ENCODE results near the gene MARS1.

The MARS1 gene

GRCh38 chr12:57549909-57550640, 62.2 kb downstream of the MARS1 start, which contains the start of gene KIF5A:
KIF5A (plus strand) TSS chr12:57550044; CDS start chr12:57550272, 228 bp downstream.
- H3K4me3 ChIP-seq (ENCODE audit: low read length) = peak within 1 kb of the TSS; percentile 16
- TF ChIP-seq CTCF (IDR thresholded peaks at IDR 0.05; ENCODE audit: insufficient read depth, low read depth, low read length, missing control alignments) = no peak
- DNase-seq (ENCODE audit: low read depth) = no peak

GRCh38 chr12:57550641-57551549, 63.0 kb downstream of the MARS1 start:
- no peak for TF ChIP-seq CTCF (IDR thresholded peaks at IDR 0.05; ENCODE audit: insufficient read depth, low read depth, low read length, missing control alignments)
- H3K4me3 ChIP-seq (ENCODE audit: low read length) = no peak overlapping the region
- no peak for DNase-seq (ENCODE audit: low read depth)

DNA sequence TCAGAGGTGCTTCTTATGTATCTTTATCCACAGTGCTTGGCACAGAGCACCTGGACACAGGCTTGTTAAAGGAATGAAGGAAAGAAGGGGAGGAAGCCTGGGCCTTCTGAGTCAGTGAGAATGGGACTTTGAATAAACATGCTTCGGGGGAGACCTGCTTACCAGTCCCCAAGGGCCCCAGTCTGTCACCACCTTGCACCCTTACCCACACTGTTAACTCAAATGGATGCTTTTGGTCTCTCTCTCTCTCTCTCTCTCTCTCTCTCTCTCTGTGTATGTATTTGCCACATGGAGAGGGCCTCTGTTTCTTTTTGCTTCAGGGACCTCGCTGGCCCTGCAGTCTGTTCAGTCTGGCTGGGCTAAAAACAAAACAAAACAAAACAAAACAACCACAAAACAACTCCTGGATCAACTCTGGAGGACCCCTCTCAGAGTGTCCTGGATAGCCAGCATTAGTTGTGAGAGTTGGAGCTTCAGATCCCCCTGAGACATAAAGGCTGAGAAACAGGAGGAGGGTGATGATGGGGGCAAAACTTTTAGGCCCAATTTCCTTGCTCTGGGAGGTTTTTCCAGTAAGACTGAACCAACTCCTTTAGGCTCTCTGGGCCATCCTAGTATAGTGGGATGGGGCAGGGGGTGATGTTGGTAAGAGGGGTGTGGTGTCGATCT, 63.9 kb downstream of the MARS1 start:
- no peak for TF ChIP-seq CTCF (IDR thresholded peaks at IDR 0.05; ENCODE audit: insufficient read depth, low read depth, low read length, missing control alignments)
- H3K4me3 ChIP-seq (ENCODE audit: low read length) = no peak overlapping the region
- DNase-seq (ENCODE audit: low read depth) = no peak

DNA sequence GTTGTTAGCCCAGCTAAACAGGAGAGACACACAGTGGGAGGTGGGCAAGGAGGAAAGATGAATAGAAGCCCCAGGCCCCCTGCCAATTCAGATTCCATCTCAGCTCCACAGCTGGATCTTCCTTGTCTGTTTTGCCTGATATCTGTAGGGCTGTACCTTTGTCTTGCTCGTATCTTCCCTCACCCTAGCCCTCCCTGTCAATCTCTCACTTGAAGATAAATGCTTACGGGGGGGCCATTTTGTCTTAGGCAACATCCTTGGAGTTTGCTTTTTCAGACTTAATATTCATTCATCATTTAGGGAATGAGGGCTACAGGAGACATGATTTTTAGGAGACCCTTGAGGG, 64.4 kb downstream of the MARS1 start:
- H3K4me3 ChIP-seq (ENCODE audit: low read length) = no peak overlapping the region
- no peak for DNase-seq (ENCODE audit: low read depth)
- no peak for TF ChIP-seq CTCF (IDR thresholded peaks at IDR 0.05; ENCODE audit: insufficient read depth, low read depth, low read length, missing control alignments)

- DNase-seq (ENCODE audit: low read depth) = no peak
- no peak overlapping the region for H3K4me3 ChIP-seq (ENCODE audit: low read length)
- TF ChIP-seq CTCF (IDR thresholded peaks at IDR 0.05; ENCODE audit: insufficient read depth, low read depth, low read length, missing control alignments) = no peak
Measured at GRCh38 chr12:57552835-57553313, 65.0 kb downstream of the MARS1 start.

GRCh38 chr12:57553343-57554202, 65.7 kb downstream of the MARS1 start:
- TF ChIP-seq CTCF (IDR thresholded peaks at IDR 0.05; ENCODE audit: insufficient read depth, low read depth, low read length, missing control alignments) = no peak
- H3K4me3 ChIP-seq (ENCODE audit: low read length) = no peak overlapping the region
- DNase-seq (ENCODE audit: low read depth) = no peak
